Activated CD4-positive, alpha-beta memory T cell treated with anti-CD3 and anti-CD28 coated beads for 36 hours (primary cell): ENCODE measurements around the gene GNAZ. TPM values are rescaled to one million over a fixed set of nuclear protein-coding genes. Genes with fewer than 3 reads are reported as not detected.

ENCODE experiments used
- total RNA-seq, 2 experiments: library from RNA; stranded (reverse); gene quantifications; one replicate each; pipeline ENCODE4 v1.2.3, GENCODE V29; 2021

Gene GNAZ
- total RNA-seq, 2 experiments from 2014 or later = 1.6 to 2.2 TPM

Other genes starting within 250 kb of the GNAZ start
- gene IGLL5, start 182.7 kb upstream of the GNAZ start, total RNA-seq = not detected
- under 1 TPM in 1 of 2 experiments, not detected in 1; 0.46 TPM for gene RSPH14, start 71.5 kb downstream of the GNAZ start, total RNA-seq
- gene RAB36, start 75.0 kb downstream of the GNAZ start, total RNA-seq = under 1 TPM; 0.31 to 0.46 TPM
- 10 to 100 TPM; 60.4 to 69.0 TPM for gene BCR, start 110.0 kb downstream of the GNAZ start, total RNA-seq